Mesendoderm (in vitro differentiated cells): Measurements from ENCODE around the gene PPP1R1A.

Source experiments
- DNase-seq: peaks from one replicate; pipeline ENCODE4 v3.0.0; 2013
- H2AK5ac ChIP-seq: 2 replicates; pipeline ENCODE4 v1.6.1; 2013; ENCODE audit warnings: low read length, inconsistent platforms
- H2BK120ac ChIP-seq: 2 replicates; pipeline ENCODE4 v1.6.1; 2013; ENCODE audit warnings: low read depth, mild to moderate bottlenecking, low read length, moderate library complexity, mixed read lengths
- H2BK15ac ChIP-seq: replicated peaks from 2 replicates; pipeline ENCODE4 v1.6.1; 2013; ENCODE audit warnings: low read depth, mild to moderate bottlenecking, moderate library complexity
- H2BK5ac ChIP-seq: 2 replicates; pipeline ENCODE4 v1.6.1; 2013; ENCODE audit warnings: low read length, inconsistent platforms
- H3K18ac ChIP-seq: 2 replicates; pipeline ENCODE4 v1.6.1; 2013; ENCODE audit warnings: mild to moderate bottlenecking, low read length, mixed read lengths
- H3K23ac ChIP-seq: one replicate; pipeline ENCODE4 v1.6.1; 2013; ENCODE audit warnings: low read length
- H3K27ac ChIP-seq: 2 replicates; pipeline ENCODE4 v1.5.1; 2013; ENCODE audit warnings: low read depth, mild to moderate bottlenecking, inconsistent platforms, low read length, moderate library complexity
- H3K27me3 ChIP-seq: 2 replicates; pipeline ENCODE4 v1.6.1; 2013; ENCODE audit warnings: low read length, control low read depth, mild to moderate bottlenecking, inconsistent platforms; ENCODE audit not compliant: insufficient read depth, poor library complexity
- H3K36me3 ChIP-seq: 2 replicates; pipeline ENCODE4 v1.6.1; 2013; ENCODE audit warnings: low read length, inconsistent platforms; ENCODE audit not compliant: control insufficient read depth, insufficient read depth
- H3K4ac ChIP-seq: one replicate; pipeline ENCODE4 v1.6.1; 2013; ENCODE audit warnings: low read depth, mild to moderate bottlenecking, low read length, moderate library complexity
- H3K4me1 ChIP-seq: 2 replicates; pipeline ENCODE4 v1.6.1; 2013; ENCODE audit warnings: low read depth, low read length, inconsistent platforms; ENCODE audit not compliant: control insufficient read depth
- H3K4me2 ChIP-seq: 2 replicates; pipeline ENCODE4 v1.6.1; 2013; ENCODE audit warnings: low read length
- H3K4me3 ChIP-seq: 2 replicates; pipeline ENCODE4 v1.5.1; 2013; ENCODE audit warnings: mild to moderate bottlenecking, low read length
- H3K56ac ChIP-seq: one replicate; pipeline ENCODE4 v1.6.1; 2013; ENCODE audit warnings: low read length
- H3K79me1 ChIP-seq: 2 replicates; pipeline ENCODE4 v1.6.1; 2013; ENCODE audit warnings: low read length, inconsistent platforms
- H3K79me2 ChIP-seq: 2 replicates; pipeline ENCODE4 v1.6.1; 2013; ENCODE audit warnings: mild to moderate bottlenecking, low read length; ENCODE audit not compliant: control insufficient read depth, insufficient read depth
- H3K9ac ChIP-seq: 2 replicates; pipeline ENCODE4 v1.6.1; 2013; ENCODE audit warnings: low read length, inconsistent platforms
- H4K5ac ChIP-seq: one replicate; pipeline ENCODE4 v1.6.1; 2013; ENCODE audit warnings: low read length
- H4K8ac ChIP-seq: one replicate; pipeline ENCODE4 v1.6.1; 2013; ENCODE audit warnings: low read depth, mild to moderate bottlenecking, control low read depth, low read length, moderate library complexity
- WGBS: extraction: QIAGEN DNeasy Blood & Tissue Kit; methylation state at CpG from one replicate; pipeline ENCODE4 v1.1.7; 2013; ENCODE audit warnings: low lambda C conversion rate, missing lambda C conversion rate; ENCODE audit not compliant: insufficient coverage; ENCODE audit errors: extremely low coverage; 5-methylcytosine and 5-hydroxymethylcytosine counted together

The PPP1R1A gene

DNA sequence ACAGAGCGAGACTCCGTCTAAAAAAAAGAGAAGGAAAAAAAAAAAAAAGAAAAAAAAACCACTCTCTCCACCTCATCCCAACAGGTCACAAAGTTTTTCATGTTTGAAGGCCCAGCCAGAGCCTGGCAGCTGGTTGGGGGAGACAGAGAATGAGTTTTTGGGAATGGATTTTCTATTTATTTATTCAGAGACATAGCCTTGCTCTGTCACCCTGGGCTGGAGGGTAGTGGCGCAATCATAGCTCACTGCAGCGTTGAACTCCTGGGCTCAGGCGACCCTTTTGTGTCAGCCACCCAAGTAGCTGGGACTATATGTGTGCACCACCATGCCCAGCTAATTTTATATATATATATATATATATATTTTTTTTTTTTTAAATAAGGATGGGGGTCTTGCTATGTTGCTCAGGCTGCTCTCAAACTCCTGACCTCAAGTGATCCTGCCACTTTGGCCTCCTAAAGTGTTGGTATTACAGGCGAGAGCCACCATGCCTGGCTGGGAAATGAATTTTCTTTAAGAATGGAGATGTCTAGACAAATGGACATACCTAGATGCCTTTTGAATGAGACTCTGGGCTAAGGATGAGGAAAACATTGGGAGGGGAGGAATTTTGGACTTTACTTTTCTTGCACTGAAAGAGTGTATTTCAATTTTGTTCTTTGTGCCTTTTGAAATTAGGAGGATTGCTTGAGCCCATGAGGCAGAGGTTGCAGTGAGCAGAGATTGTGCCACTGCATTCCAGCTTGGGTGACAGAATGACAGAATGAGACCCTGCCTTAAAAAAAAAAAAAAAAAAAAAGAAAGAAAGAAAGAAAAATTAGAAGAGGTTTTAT, 16.9 kb upstream of the PPP1R1A start:
- no peak overlapping the region for H3K9ac ChIP-seq
- no peak overlapping the region for H3K23ac ChIP-seq
- H2BK120ac ChIP-seq, result no peak overlapping the region
- no peak overlapping the region for H3K18ac ChIP-seq
- no peak overlapping the region for H4K5ac ChIP-seq
- no peaks in the 10 kb centered on the region for H3K79me1 ChIP-seq
- no peak overlapping the region for H2BK15ac ChIP-seq
- no peaks in the 10 kb centered on the region for H3K27me3 ChIP-seq
- no peak overlapping the region for H2BK5ac ChIP-seq
- H3K4ac ChIP-seq, result no peak overlapping the region
- no peak overlapping the region for H3K56ac ChIP-seq
- no peak overlapping the region for H3K4me2 ChIP-seq
- DNase-seq, result no peak
- no peak overlapping the region for H4K8ac ChIP-seq
- H3K27ac ChIP-seq, result no peak overlapping the region
- WGBS, result no CpG with 5 or more reads among the region's 6 CpGs
- H3K4me3 ChIP-seq, result no peak overlapping the region
- peaks cover 3% of the 10 kb centered on the region for H3K4me1 ChIP-seq
- H2AK5ac ChIP-seq, result no peak overlapping the region
- no peaks in the 10 kb centered on the region for H3K79me2 ChIP-seq
- no peaks in the 10 kb centered on the region for H3K36me3 ChIP-seq

DNA sequence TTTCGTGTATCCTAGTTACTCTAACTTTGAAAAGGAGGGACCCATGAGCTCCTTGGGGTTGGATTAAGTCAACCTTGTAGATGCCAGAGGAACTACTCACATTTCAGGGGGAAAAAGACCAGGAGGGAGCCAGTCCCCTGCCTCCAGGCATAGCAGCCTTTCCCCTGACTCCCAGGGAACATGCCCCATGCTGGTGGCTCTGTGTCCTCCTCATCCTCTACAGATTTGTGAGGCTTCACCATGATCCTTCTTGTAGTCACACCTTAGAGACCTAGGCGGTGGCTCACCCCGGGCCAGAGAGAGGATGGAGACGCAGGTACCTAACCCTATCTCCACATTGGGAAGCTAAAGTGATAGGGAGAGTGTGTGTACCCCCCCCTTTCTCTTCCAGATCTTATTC, 16.0 kb upstream of the PPP1R1A start:
- Histone ChIP-seq H2BK5ac (no peak overlapping the region), H3K4ac (no peak overlapping the region), H2AK5ac (no peak overlapping the region), H3K9ac (no peak overlapping the region), H3K18ac (no peak overlapping the region), H4K8ac (no peak overlapping the region), H3K4me3 (no peak overlapping the region), H2BK120ac (no peak overlapping the region), H2BK15ac (no peak overlapping the region), H3K4me1 (peaks cover 3% of the 10 kb centered on the region), H3K36me3 (no peaks in the 10 kb centered on the region), H3K27ac (no peak overlapping the region), H4K5ac (no peak overlapping the region), H3K4me2 (no peak overlapping the region), H3K79me2 (no peaks in the 10 kb centered on the region), H3K23ac (no peak overlapping the region), H3K79me1 (no peaks in the 10 kb centered on the region), H3K56ac (no peak overlapping the region), H3K27me3 (no peaks in the 10 kb centered on the region)
- no CpG with 5 or more reads among the region's 4 CpGs for WGBS
- DNase-seq, result no peak

DNA sequence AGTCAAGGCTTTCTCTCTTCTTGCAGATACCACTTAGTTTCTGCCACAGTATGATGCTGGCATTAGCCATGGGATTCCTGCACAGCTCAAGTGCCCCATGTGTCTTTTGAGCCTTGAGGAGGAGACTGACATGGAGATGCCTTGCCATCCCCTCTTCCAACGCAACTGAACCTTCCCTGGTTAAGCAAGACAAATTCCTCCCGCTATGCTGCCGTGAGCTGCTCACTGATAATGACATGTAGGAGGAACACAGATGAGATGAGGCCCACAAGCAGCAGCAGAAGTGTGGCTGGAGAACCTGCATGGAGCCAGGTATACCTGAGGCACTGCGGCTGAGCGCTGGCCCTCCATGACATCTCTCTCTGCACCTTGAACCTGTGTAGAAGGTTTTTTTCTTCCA, 15.4 kb upstream of the PPP1R1A start:
- H3K27ac ChIP-seq, result no peak overlapping the region
- H3K4ac ChIP-seq, result no peak overlapping the region
- H3K79me2 ChIP-seq, result no peaks in the 10 kb centered on the region
- DNase-seq, result no peak
- H3K4me2 ChIP-seq, result no peak overlapping the region
- H4K5ac ChIP-seq, result no peak overlapping the region
- no peaks in the 10 kb centered on the region for H3K27me3 ChIP-seq
- no peak overlapping the region for H3K56ac ChIP-seq
- no peak overlapping the region for H3K9ac ChIP-seq
- no peak overlapping the region for H2BK120ac ChIP-seq
- no peak overlapping the region for H2BK15ac ChIP-seq
- no peaks in the 10 kb centered on the region for H3K79me1 ChIP-seq
- H2BK5ac ChIP-seq, result no peak overlapping the region
- H3K4me1 ChIP-seq, result peaks cover 2% of the 10 kb centered on the region
- H3K36me3 ChIP-seq, result no peaks in the 10 kb centered on the region
- no peak overlapping the region for H3K18ac ChIP-seq
- no peak overlapping the region for H4K8ac ChIP-seq
- WGBS, result no CpG with 5 or more reads among the region's 5 CpGs
- no peak overlapping the region for H2AK5ac ChIP-seq
- H3K4me3 ChIP-seq, result no peak overlapping the region
- no peak overlapping the region for H3K23ac ChIP-seq

DNA sequence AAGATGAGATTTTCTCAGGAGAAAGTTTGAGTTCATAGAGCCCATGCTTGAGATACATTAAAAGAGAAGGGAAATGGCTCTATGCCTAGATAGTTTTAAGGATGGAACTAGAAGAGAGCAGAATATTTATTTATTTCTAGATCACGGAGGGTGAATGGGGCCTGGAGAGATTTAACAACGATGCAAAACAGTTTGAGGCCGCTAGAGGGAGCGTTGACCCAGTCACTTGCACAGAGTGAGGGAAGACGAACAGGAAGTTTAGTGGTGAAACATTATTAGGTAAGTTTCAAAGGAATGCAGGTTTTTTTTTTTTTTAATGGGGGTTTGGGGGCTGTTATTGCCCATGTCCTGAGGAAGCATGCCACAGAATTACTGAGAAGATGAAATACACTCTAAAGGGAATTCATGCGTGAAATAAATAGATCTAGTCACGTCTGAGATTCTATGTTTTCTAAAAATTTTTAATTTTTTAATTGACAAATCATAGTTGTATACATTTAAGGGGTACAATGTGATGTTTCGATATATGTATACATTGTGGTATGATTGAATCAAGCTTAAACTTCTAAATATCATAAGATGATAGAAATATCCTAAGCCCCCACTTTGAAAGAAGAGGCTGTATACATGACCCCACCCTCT, 14.8 kb upstream of the PPP1R1A start:
- Histone ChIP-seq H4K8ac (no peak overlapping the region), H3K4me3 (no peak overlapping the region), H3K27ac (no peak overlapping the region), H3K4me1 (no peaks in the 10 kb centered on the region), H3K56ac (no peak overlapping the region), H3K27me3 (no peaks in the 10 kb centered on the region), H3K79me2 (no peaks in the 10 kb centered on the region), H3K36me3 (no peaks in the 10 kb centered on the region), H3K79me1 (no peaks in the 10 kb centered on the region), H3K4me2 (no peak overlapping the region), H2BK15ac (no peak overlapping the region), H3K18ac (no peak overlapping the region), H2BK5ac (no peak overlapping the region), H3K4ac (no peak overlapping the region), H3K9ac (no peak overlapping the region), H3K23ac (no peak overlapping the region), H4K5ac (no peak overlapping the region), H2BK120ac (no peak overlapping the region), H2AK5ac (no peak overlapping the region)
- no CpG with 5 or more reads among the region's 8 CpGs for WGBS
- peak; percentile 84 for DNase-seq

DNA sequence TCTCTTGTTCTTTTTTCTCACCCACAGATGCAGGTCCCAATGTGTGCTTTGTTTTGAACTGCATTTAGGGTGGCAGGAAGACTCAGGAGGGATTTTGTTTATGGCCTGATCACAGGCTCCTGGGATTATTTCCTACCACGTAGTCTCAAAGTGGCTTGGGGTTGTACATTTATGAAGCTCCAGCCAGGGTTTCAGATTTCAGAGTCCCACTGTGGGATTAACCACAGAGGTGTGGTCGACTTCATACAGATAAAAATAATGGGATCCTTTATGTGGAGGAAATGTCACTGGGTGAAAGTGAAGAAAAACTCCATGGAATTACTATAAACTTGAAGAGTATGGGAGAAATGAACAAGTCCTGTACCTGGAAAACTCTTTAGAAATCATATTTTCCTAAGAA, 14.2 kb upstream of the PPP1R1A start:
- Histone ChIP-seq H3K36me3 (no peaks in the 10 kb centered on the region), H4K8ac (no peak overlapping the region), H4K5ac (no peak overlapping the region), H3K9ac (no peak overlapping the region), H2BK5ac (no peak overlapping the region), H3K79me2 (no peaks in the 10 kb centered on the region), H3K4ac (no peak overlapping the region), H3K18ac (no peak overlapping the region), H3K4me2 (no peak overlapping the region), H3K27me3 (no peaks in the 10 kb centered on the region), H3K4me3 (no peak overlapping the region), H3K79me1 (no peaks in the 10 kb centered on the region), H3K27ac (no peak overlapping the region), H3K4me1 (no peaks in the 10 kb centered on the region), H2AK5ac (no peak overlapping the region), H3K23ac (no peak overlapping the region), H2BK15ac (no peak overlapping the region), H3K56ac (no peak overlapping the region), H2BK120ac (no peak overlapping the region)
- WGBS, result no CpG with 5 or more reads among the region's 2 CpGs
- no peak for DNase-seq
